Hepatic stellate cell (primary cell): ENCODE measurements around the gene CALML5.
"Not testable (repeated sequence)": the region's sequence is repeated elsewhere in the genome, so short reads cannot be mapped to it uniquely, and the experiment has no call there.

Source experiments
- DNase-seq: peaks from one replicate; pipeline ENCODE4 v3.0.0; 2011; ENCODE audit warnings: low spot score

The CALML5 gene

GRCh38 chr10:5481121-5481520 is 18.2 kb downstream of the CALML5 start:
- DNase-seq, result no peak

- DNase-seq, result no peak
Measured at GRCh38 chr10:5480162-5480941, 19.0 kb downstream of the CALML5 start.

- DNase-seq, result no peak
Measured at GRCh38 chr10:5479481-5480161, 19.7 kb downstream of the CALML5 start.

GRCh38 chr10:5478694-5479305 is 20.6 kb downstream of the CALML5 start:
- no peak for DNase-seq

GRCh38 chr10:5477948-5478693 is 21.2 kb downstream of the CALML5 start:
- no peak for DNase-seq

GRCh38 chr10:5476918-5477525 is 22.3 kb downstream of the CALML5 start:
- DNase-seq, result no peak

- not testable (repeated sequence) for DNase-seq
Measured at GRCh38 chr10:5475974-5476807, 23.2 kb downstream of the CALML5 start.

GRCh38 chr10:5475088-5475487 is 24.3 kb downstream of the CALML5 start:
- DNase-seq, result not testable (repeated sequence)

GRCh38 chr10:5474642-5475041 is 24.7 kb downstream of the CALML5 start:
- not testable (repeated sequence) for DNase-seq

- no peak for DNase-seq
Measured at GRCh38 chr10:5470062-5470751, 29.2 kb downstream of the CALML5 start.

- DNase-seq, result no peak
Measured at GRCh38 chr10:5469353-5470061, 29.9 kb downstream of the CALML5 start.

- no peak for DNase-seq
Measured at GRCh38 chr10:5468262-5469106, 30.9 kb downstream of the CALML5 start.

GRCh38 chr10:5467634-5468255 is 31.6 kb downstream of the CALML5 start:
- no peak for DNase-seq

- DNase-seq, result no peak
Measured at GRCh38 chr10:5467207-5467535, 32.2 kb downstream of the CALML5 start.

GRCh38 chr10:5466451-5467206 is 32.7 kb downstream of the CALML5 start:
- no peak for DNase-seq

GRCh38 chr10:5465976-5466450 is 33.4 kb downstream of the CALML5 start:
- DNase-seq, result no peak

GRCh38 chr10:5464546-5464945 is 34.8 kb downstream of the CALML5 start:
- no peak for DNase-seq
